ENCODE results near the gene SH3GL1. TPM values are rescaled to one million over a fixed set of nuclear protein-coding genes. Genes with fewer than 3 reads are reported as not detected.

Gene SH3GL1
- total RNA-seq, 2 donors from 2014 or later: 47.3 to 56.9 TPM

GRCh38 chr19:4431296-4431695 lies 30.9 kb upstream of the SH3GL1 start:
- H3K27ac ChIP-seq: no peak overlapping the region
- H3K27me3 ChIP-seq (replicated peaks; ENCODE audit: insufficient read depth): no peaks in the 10 kb centered on the region
- H3K4me3 ChIP-seq: no peak overlapping the region
- ATAC-seq (ENCODE audit: insufficient number of reproducible peaks, low FRiP score, low read depth) (no peak), DNase-seq (ENCODE audit: low spot score) (no peak)
- no peaks in the 10 kb centered on the region for H3K4me1 ChIP-seq (ENCODE audit: control insufficient read depth in 1 of 2, low read depth in 2 of 2)
- TF ChIP-seq, protein P1, sequence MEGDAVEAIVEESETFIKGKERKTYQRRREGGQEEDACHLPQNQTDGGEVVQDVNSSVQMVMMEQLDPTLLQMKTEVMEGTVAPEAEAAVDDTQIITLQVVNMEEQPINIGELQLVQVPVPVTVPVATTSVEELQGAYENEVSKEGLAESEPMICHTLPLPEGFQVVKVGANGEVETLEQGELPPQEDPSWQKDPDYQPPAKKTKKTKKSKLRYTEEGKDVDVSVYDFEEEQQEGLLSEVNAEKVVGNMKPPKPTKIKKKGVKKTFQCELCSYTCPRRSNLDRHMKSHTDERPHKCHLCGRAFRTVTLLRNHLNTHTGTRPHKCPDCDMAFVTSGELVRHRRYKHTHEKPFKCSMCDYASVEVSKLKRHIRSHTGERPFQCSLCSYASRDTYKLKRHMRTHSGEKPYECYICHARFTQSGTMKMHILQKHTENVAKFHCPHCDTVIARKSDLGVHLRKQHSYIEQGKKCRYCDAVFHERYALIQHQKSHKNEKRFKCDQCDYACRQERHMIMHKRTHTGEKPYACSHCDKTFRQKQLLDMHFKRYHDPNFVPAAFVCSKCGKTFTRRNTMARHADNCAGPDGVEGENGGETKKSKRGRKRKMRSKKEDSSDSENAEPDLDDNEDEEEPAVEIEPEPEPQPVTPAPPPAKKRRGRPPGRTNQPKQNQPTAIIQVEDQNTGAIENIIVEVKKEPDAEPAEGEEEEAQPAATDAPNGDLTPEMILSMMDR (IDR thresholded peaks at IDR 0.05): no peak
- no peaks in the 10 kb centered on the region for H3K9me3 ChIP-seq
- no peaks in the 10 kb centered on the region for H3K36me3 ChIP-seq

DNA sequence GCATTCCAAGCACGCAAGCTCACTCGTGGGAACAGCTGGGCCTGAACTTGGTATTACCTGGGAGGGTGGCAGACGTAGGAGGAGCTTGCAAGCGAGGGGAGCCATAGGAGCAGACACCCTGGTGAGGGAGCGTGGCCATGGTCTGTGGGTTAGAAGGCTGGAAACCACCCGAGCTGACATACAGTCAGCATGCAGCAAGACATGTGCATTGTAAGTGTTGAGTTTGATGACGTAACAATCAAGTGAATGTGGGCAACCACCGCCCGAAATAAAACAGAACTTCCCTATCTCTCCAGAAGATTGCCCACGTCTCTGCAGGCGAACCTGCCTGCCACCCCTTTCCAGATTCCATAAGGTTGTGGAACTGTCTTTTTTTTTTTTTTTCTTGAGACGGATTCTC lies 30.4 kb upstream of the SH3GL1 start:
- H3K36me3 ChIP-seq: no peaks in the 10 kb centered on the region
- no peak for ATAC-seq (ENCODE audit: insufficient number of reproducible peaks, low FRiP score, low read depth)
- no peak for DNase-seq (ENCODE audit: low spot score)
- H3K9me3 ChIP-seq: no peaks in the 10 kb centered on the region
- H3K27me3 ChIP-seq (replicated peaks; ENCODE audit: insufficient read depth): no peaks in the 10 kb centered on the region
- H3K4me1 ChIP-seq (ENCODE audit: control insufficient read depth in 1 of 2, low read depth in 2 of 2): no peaks in the 10 kb centered on the region
- no peak overlapping the region for H3K4me3 ChIP-seq
- no peak overlapping the region for H3K27ac ChIP-seq
- TF ChIP-seq, protein P1 (IDR thresholded peaks at IDR 0.05): no peak

DNA sequence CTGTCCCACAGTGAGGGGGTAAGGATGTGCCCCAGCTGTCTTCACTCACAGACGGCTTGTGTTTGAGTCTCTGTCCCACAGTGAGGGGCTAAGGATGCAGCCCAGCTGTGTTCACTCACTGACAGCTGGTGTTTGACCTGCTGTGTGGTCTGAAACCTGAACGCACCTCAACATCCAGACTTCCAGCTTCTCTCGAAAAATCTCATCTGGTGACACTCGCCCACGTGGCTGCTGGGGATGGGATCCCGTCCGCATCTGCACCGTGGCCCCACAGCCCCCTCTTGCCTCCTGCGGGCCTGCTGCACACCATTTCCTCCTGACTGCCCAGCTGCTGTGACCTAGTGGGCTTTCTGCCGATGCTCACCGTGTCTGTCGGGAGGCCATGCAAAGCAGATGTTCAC lies 29.4 kb upstream of the SH3GL1 start:
- H3K9me3 ChIP-seq: no peaks in the 10 kb centered on the region
- DNase-seq (ENCODE audit: low spot score): no peak
- TF ChIP-seq, protein P1 (IDR thresholded peaks at IDR 0.05): no peak
- H3K4me3 ChIP-seq: no peak overlapping the region
- no peaks in the 10 kb centered on the region for H3K36me3 ChIP-seq
- no peaks in the 10 kb centered on the region for H3K27me3 ChIP-seq (replicated peaks; ENCODE audit: insufficient read depth)
- no peaks in the 10 kb centered on the region for H3K4me1 ChIP-seq (ENCODE audit: control insufficient read depth in 1 of 2, low read depth in 2 of 2)
- no peak for ATAC-seq (ENCODE audit: insufficient number of reproducible peaks, low FRiP score, low read depth)
- H3K27ac ChIP-seq: no peak overlapping the region

- ATAC-seq (ENCODE audit: insufficient number of reproducible peaks, low FRiP score, low read depth): no peak
- Histone ChIP-seq H3K4me1 (ENCODE audit: control insufficient read depth in 1 of 2, low read depth in 2 of 2) (no peaks in the 10 kb centered on the region), H3K4me3 (no peak overlapping the region), H3K36me3 (no peaks in the 10 kb centered on the region), H3K9me3 (no peaks in the 10 kb centered on the region), H3K27ac (no peak overlapping the region), H3K27me3 (replicated peaks; ENCODE audit: insufficient read depth) (no peaks in the 10 kb centered on the region)
- DNase-seq (ENCODE audit: low spot score): no peak
- TF ChIP-seq, protein P1 (IDR thresholded peaks at IDR 0.05): no peak
Observed at GRCh38 chr19:4429256-4429655, 28.9 kb upstream of the SH3GL1 start.

DNA sequence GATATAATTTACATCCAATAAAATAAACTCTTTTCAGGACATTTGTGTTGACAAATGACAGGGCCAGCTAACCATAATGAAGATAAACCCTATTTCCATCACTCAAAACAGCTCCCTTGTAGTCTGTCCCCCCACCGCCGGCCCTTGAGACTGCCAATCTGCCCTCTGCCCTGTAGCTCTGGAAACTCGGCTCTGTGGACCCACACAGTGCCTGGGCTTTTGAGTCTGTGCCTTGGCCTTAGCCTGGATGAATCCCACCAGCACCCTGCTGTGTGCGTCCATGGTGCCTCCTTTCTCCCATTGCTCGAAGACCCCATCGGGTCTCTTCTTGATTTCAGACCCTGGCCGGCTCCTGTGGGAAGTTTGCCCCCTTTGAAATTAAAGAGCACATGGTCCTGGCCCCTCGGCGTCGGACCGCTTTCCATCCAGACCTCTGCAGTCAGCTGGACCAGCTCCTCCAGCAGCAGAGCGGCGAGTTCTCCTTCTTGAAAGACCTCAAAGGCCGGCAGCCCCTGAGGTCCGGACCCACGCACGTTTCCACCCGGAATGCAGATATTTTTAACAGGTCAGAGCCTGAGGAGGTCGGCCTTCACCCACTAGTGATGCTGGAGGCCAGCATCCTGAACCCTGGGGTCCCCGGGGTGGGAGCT lies 28.1 kb upstream of the SH3GL1 start:
- Histone ChIP-seq H3K27me3 (replicated peaks; ENCODE audit: insufficient read depth) (no peaks in the 10 kb centered on the region), H3K4me1 (ENCODE audit: control insufficient read depth in 1 of 2, low read depth in 2 of 2) (no peaks in the 10 kb centered on the region), H3K9me3 (no peaks in the 10 kb centered on the region), H3K4me3 (no peak overlapping the region), H3K27ac (no peak overlapping the region), H3K36me3 (peaks cover 3% of the 10 kb centered on the region)
- no peak for DNase-seq (ENCODE audit: low spot score)
- TF ChIP-seq, protein P1 (IDR thresholded peaks at IDR 0.05): no peak
- no peak for ATAC-seq (ENCODE audit: insufficient number of reproducible peaks, low FRiP score, low read depth)
